Measurements from ENCODE around the gene BANP.

DNA sequence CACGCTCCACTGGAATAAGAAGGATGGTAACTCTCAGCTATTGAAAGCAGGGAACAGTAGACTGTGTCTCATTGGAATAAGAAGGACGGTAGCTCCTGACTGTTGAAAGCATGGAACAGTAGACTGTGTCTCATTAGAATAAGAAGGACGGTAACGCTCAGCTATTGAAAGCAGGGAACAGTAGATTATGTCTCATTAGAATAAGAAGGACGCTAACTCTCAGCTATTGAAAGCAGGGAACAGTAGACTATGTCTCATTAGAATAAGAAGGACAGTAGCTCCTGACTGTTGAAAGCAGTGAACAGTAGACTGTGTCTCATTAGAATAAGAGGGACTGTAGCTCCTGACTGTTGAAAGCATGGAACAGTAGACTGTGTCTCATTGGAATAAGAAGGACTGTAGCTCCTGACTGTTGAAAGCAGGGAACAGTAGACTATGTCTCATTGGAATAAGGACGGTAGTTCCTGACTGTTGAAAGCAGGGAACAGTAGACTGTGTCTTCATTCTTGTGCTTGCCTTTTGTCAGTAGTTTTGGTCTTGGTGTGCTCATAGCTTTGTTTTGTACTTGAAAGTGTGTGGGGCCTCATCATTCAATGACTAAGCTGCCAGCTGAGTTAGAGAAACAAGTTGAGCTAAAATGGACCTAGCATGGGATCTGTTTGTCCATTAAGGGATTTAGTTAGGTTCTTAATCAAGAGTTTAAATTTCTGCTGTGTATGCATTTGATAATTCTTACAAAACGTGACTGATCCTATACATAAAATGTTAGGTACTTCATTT is 58.5 kb downstream of the BANP start:
- TF ChIP-seq, protein P1, sequence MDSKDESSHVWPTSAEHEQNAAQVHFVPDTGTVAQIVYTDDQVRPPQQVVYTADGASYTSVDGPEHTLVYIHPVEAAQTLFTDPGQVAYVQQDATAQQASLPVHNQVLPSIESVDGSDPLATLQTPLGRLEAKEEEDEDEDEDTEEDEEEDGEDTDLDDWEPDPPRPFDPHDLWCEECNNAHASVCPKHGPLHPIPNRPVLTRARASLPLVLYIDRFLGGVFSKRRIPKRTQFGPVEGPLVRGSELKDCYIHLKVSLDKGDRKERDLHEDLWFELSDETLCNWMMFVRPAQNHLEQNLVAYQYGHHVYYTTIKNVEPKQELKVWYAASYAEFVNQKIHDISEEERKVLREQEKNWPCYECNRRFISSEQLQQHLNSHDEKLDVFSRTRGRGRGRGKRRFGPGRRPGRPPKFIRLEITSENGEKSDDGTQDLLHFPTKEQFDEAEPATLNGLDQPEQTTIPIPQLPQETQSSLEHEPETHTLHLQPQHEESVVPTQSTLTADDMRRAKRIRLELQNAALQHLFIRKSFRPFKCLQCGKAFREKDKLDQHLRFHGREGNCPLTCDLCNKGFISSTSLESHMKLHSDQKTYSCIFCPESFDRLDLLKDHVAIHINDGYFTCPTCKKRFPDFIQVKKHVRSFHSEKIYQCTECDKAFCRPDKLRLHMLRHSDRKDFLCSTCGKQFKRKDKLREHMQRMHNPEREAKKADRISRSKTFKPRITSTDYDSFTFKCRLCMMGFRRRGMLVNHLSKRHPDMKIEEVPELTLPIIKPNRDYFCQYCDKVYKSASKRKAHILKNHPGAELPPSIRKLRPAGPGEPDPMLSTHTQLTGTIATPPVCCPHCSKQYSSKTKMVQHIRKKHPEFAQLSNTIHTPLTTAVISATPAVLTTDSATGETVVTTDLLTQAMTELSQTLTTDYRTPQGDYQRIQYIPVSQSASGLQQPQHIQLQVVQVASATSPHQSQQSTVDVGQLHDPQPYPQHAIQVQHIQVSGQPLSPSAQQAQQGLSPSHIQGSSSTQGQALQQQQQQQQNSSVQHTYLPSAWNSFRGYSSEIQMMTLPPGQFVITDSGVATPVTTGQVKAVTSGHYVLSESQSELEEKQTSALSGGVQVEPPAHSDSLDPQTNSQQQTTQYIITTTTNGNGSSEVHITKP (tag by site-specific recombination; IDR thresholded peaks at IDR 0.05): no peak
- TF ChIP-seq, protein P2, sequence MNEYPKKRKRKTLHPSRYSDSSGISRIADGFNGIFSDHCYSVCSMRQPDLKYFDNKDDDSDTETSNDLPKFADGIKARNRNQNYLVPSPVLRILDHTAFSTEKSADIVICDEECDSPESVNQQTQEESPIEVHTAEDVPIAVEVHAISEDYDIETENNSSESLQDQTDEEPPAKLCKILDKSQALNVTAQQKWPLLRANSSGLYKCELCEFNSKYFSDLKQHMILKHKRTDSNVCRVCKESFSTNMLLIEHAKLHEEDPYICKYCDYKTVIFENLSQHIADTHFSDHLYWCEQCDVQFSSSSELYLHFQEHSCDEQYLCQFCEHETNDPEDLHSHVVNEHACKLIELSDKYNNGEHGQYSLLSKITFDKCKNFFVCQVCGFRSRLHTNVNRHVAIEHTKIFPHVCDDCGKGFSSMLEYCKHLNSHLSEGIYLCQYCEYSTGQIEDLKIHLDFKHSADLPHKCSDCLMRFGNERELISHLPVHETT (tag by site-specific recombination; IDR thresholded peaks at IDR 0.05): no peak
- TF ChIP-seq ZNF324 (tag by site-specific recombination; IDR thresholded peaks at IDR 0.05) (no peak), ZNF830 (tag by site-specific recombination; IDR thresholded peaks at IDR 0.05; ENCODE audit: low read depth) (no peak)
- TF ChIP-seq, protein P3, sequence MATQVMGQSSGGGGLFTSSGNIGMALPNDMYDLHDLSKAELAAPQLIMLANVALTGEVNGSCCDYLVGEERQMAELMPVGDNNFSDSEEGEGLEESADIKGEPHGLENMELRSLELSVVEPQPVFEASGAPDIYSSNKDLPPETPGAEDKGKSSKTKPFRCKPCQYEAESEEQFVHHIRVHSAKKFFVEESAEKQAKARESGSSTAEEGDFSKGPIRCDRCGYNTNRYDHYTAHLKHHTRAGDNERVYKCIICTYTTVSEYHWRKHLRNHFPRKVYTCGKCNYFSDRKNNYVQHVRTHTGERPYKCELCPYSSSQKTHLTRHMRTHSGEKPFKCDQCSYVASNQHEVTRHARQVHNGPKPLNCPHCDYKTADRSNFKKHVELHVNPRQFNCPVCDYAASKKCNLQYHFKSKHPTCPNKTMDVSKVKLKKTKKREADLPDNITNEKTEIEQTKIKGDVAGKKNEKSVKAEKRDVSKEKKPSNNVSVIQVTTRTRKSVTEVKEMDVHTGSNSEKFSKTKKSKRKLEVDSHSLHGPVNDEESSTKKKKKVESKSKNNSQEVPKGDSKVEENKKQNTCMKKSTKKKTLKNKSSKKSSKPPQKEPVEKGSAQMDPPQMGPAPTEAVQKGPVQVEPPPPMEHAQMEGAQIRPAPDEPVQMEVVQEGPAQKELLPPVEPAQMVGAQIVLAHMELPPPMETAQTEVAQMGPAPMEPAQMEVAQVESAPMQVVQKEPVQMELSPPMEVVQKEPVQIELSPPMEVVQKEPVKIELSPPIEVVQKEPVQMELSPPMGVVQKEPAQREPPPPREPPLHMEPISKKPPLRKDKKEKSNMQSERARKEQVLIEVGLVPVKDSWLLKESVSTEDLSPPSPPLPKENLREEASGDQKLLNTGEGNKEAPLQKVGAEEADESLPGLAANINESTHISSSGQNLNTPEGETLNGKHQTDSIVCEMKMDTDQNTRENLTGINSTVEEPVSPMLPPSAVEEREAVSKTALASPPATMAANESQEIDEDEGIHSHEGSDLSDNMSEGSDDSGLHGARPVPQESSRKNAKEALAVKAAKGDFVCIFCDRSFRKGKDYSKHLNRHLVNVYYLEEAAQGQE (tag by site-specific recombination; IDR thresholded peaks at IDR 0.05): no peak
